Right forelimb (tissue), 1 donor: ENCODE data around the gene EEF2K.
A peak's percentile ranks its signal among the peaks of the same experiment; 100 is the strongest.
"Not testable (repeated sequence)": the region's sequence is repeated elsewhere in the genome, so short reads cannot be mapped to it uniquely, and the experiment has no call there.

Experiments used
- DNase-seq: peaks from one replicate; pipeline ENCODE4 v3.0.0-alpha.2; 2018

Gene EEF2K

GRCh38 chr16:22297114-22297870 is 91.2 kb downstream of the EEF2K start, which contains the start of gene POLR3E:
Gene POLR3E, plus strand, starts transcription at chr16:22297409. Its CDS starts 5,560 bp downstream, at chr16:22302969.
- DNase-seq: peak; percentile 100

GRCh38 chr16:22297871-22298733 is 92.0 kb downstream of the EEF2K start:
- DNase-seq: peak; percentile 84

GRCh38 chr16:22299036-22299435 is 93.0 kb downstream of the EEF2K start:
- DNase-seq: no peak

GRCh38 chr16:22300427-22301071 is 94.5 kb downstream of the EEF2K start:
- no peak for DNase-seq

GRCh38 chr16:22301423-22301822 is 95.3 kb downstream of the EEF2K start:
- DNase-seq: not testable (repeated sequence)

- DNase-seq: no peak
Observed at GRCh38 chr16:22302776-22303363, 96.8 kb downstream of the EEF2K start.

- no peak for DNase-seq
Observed at GRCh38 chr16:22304411-22304810, 98.3 kb downstream of the EEF2K start.

GRCh38 chr16:22306788-22307187 is 100.7 kb downstream of the EEF2K start:
- DNase-seq: no peak

GRCh38 chr16:22307838-22308237 is 101.8 kb downstream of the EEF2K start:
- DNase-seq: peak; percentile 32

- DNase-seq: peak; percentile 10
Observed at GRCh38 chr16:22308824-22309520, 102.9 kb downstream of the EEF2K start.

GRCh38 chr16:22311520-22311919 is 105.4 kb downstream of the EEF2K start:
- peak; percentile 19 for DNase-seq

- peak; percentile 35 for DNase-seq
Observed at GRCh38 chr16:22312897-22313781, 107.1 kb downstream of the EEF2K start.

GRCh38 chr16:22313876-22314470 is 107.9 kb downstream of the EEF2K start:
- peak; percentile 4 for DNase-seq

GRCh38 chr16:22314661-22315626 is 108.9 kb downstream of the EEF2K start:
- no peak for DNase-seq

GRCh38 chr16:22315979-22316378 is 109.9 kb downstream of the EEF2K start:
- no peak for DNase-seq

GRCh38 chr16:22316411-22316811 is 110.3 kb downstream of the EEF2K start:
- DNase-seq: no peak

- no peak for DNase-seq
Observed at GRCh38 chr16:22317001-22317530, 111.0 kb downstream of the EEF2K start.

GRCh38 chr16:22317625-22318024 is 111.5 kb downstream of the EEF2K start:
- DNase-seq: no peak

- no peak for DNase-seq
Observed at GRCh38 chr16:22318690-22319358, 112.7 kb downstream of the EEF2K start.
